Central memory CD4-positive, alpha-beta T cell (primary cell): ENCODE results near the gene PEAK1.

Source experiments
- DNase-seq: peaks from one replicate; pipeline ENCODE4 v3.0.0; 2022
- total RNA-seq, 3 experiments: gene quantifications; one replicate each; lab custom pipeline; 2026; lab: John Stamatoyannopoulos, UW

PEAK1 gene
- 13.0 to 39.6 (median 16.6) reads per million in 3 experiments for total RNA-seq

GRCh38 chr15:77419836-77420609 is at the start of gene PEAK1:
Gene PEAK1, minus strand, starts transcription at chr15:77420104. Its CDS starts 238,178 bp downstream, at chr15:77181926.
- peak; percentile 98 for DNase-seq

GRCh38 chr15:77468896-77469295 is 49.0 kb upstream of the PEAK1 start:
- no peak for DNase-seq

- no peak for DNase-seq
Observed at GRCh38 chr15:77466521-77466920, 46.6 kb upstream of the PEAK1 start.

GRCh38 chr15:77464129-77464865 is 44.4 kb upstream of the PEAK1 start:
- DNase-seq: no peak

- DNase-seq: no peak
Observed at GRCh38 chr15:77461486-77461885, 41.6 kb upstream of the PEAK1 start.

- no peak for DNase-seq
Observed at GRCh38 chr15:77459031-77459430, 39.1 kb upstream of the PEAK1 start.

- DNase-seq: no peak
Observed at GRCh38 chr15:77457905-77458265, 38.0 kb upstream of the PEAK1 start.

GRCh38 chr15:77457191-77457904 is 37.4 kb upstream of the PEAK1 start:
- no peak for DNase-seq

- DNase-seq: no peak
Observed at GRCh38 chr15:77456746-77457145, 36.8 kb upstream of the PEAK1 start.

- DNase-seq: no peak
Observed at GRCh38 chr15:77455696-77456321, 35.9 kb upstream of the PEAK1 start.

- DNase-seq: no peak
Observed at GRCh38 chr15:77454951-77455350, 35.0 kb upstream of the PEAK1 start.

- DNase-seq: no peak
Observed at GRCh38 chr15:77454265-77454664, 34.4 kb upstream of the PEAK1 start.

- no peak for DNase-seq
Observed at GRCh38 chr15:77446840-77447390, 27.0 kb upstream of the PEAK1 start.

GRCh38 chr15:77440378-77440999 is 20.6 kb upstream of the PEAK1 start:
- no peak for DNase-seq

- no peak for DNase-seq
Observed at GRCh38 chr15:77437264-77437663, 17.4 kb upstream of the PEAK1 start.

- DNase-seq: no peak
Observed at GRCh38 chr15:77436822-77437221, 16.9 kb upstream of the PEAK1 start.

GRCh38 chr15:77430652-77431051 is 10.7 kb upstream of the PEAK1 start:
- DNase-seq: no peak

GRCh38 chr15:77430213-77430612 is 10.3 kb upstream of the PEAK1 start:
- DNase-seq: no peak

GRCh38 chr15:77426871-77427270 is 7.0 kb upstream of the PEAK1 start:
- DNase-seq: no peak

GRCh38 chr15:77426377-77426776 is 6.5 kb upstream of the PEAK1 start:
- DNase-seq: no peak

GRCh38 chr15:77425104-77425503 is 5.2 kb upstream of the PEAK1 start:
- no peak for DNase-seq

- DNase-seq: peak; percentile 10
Observed at GRCh38 chr15:77421370-77421700, 1.4 kb upstream of the PEAK1 start.
